PC-9 (cell line): ENCODE data around the gene SOX15.

ENCODE experiments used
- EZH2 ChIP-seq: fragments of 200-600 bp; sonication (generic); IDR thresholded peaks from 2 replicates; pipeline ENCODE4 v1.8.0; 2017; ENCODE audit warnings: antibody characterized with exemption, low read depth
- TF ChIP-seq, protein P1 (sequence below): fragments of 200-600 bp; sonication (generic); conservative IDR thresholded peaks from 2 replicates; pipeline ENCODE4 v1.6.1; 2017; ENCODE audit warnings: mixed run types, antibody characterized with exemption, mild to moderate bottlenecking, moderate library complexity

GRCh38 chr17:7538891-7539545, 50.9 kb downstream of the SOX15 start:
- TF ChIP-seq EZH2, result no peak
- TF ChIP-seq, protein P1, sequence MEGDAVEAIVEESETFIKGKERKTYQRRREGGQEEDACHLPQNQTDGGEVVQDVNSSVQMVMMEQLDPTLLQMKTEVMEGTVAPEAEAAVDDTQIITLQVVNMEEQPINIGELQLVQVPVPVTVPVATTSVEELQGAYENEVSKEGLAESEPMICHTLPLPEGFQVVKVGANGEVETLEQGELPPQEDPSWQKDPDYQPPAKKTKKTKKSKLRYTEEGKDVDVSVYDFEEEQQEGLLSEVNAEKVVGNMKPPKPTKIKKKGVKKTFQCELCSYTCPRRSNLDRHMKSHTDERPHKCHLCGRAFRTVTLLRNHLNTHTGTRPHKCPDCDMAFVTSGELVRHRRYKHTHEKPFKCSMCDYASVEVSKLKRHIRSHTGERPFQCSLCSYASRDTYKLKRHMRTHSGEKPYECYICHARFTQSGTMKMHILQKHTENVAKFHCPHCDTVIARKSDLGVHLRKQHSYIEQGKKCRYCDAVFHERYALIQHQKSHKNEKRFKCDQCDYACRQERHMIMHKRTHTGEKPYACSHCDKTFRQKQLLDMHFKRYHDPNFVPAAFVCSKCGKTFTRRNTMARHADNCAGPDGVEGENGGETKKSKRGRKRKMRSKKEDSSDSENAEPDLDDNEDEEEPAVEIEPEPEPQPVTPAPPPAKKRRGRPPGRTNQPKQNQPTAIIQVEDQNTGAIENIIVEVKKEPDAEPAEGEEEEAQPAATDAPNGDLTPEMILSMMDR, result no peak
